D721Med (cell line): ENCODE measurements around the gene MSANTD2.

Experiments used
- DNase-seq: peaks from one replicate; pipeline ENCODE4 v3.0.0; 2011; ENCODE audit warnings: low spot score; ENCODE audit not compliant: insufficient read length
- FAIRE-seq: peaks from 2 replicates; lab custom pipeline; 2011; peaks lifted over from hg19 to GRCh38; lab: Jason Lieb, UNC
- TF ChIP-seq, protein P1 (sequence below): IDR thresholded peaks from 2 replicates; pipeline ENCODE4 v1.5.1; 2012; ENCODE audit warnings: mild to moderate bottlenecking, control low read depth; ENCODE audit not compliant: insufficient read depth; ENCODE audit errors: missing control alignments

Gene MSANTD2

DNA sequence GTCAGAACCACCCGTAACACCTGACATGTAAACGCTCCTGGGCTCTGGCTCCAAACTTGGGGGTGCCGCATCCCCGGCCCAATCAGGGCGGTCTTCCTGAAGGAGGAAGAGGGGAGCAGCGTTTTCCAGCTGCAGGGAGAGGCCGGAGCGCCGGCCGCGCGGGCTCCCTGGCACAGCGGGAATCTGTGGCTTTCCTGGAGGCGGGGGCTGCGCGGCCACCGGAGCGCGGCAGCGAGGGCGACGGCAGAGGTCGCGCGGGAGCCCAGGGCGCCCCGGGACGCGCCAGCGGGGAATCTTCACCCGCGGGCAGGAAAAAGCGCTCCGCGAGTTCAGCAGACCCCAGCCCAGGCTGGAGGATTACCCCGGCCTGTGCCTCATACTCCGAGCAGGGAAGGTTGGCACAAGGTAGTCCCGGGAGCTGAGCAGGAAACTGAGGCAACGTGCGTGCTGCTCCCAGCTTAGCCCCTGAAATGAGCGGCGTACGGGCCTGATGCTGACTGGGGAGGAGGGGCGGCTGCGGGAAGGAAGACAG is 37.5 kb downstream of the MSANTD2 start:
- DNase-seq (no peak), FAIRE-seq (no peak)
- TF ChIP-seq, protein P1, sequence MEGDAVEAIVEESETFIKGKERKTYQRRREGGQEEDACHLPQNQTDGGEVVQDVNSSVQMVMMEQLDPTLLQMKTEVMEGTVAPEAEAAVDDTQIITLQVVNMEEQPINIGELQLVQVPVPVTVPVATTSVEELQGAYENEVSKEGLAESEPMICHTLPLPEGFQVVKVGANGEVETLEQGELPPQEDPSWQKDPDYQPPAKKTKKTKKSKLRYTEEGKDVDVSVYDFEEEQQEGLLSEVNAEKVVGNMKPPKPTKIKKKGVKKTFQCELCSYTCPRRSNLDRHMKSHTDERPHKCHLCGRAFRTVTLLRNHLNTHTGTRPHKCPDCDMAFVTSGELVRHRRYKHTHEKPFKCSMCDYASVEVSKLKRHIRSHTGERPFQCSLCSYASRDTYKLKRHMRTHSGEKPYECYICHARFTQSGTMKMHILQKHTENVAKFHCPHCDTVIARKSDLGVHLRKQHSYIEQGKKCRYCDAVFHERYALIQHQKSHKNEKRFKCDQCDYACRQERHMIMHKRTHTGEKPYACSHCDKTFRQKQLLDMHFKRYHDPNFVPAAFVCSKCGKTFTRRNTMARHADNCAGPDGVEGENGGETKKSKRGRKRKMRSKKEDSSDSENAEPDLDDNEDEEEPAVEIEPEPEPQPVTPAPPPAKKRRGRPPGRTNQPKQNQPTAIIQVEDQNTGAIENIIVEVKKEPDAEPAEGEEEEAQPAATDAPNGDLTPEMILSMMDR: no peak

DNA sequence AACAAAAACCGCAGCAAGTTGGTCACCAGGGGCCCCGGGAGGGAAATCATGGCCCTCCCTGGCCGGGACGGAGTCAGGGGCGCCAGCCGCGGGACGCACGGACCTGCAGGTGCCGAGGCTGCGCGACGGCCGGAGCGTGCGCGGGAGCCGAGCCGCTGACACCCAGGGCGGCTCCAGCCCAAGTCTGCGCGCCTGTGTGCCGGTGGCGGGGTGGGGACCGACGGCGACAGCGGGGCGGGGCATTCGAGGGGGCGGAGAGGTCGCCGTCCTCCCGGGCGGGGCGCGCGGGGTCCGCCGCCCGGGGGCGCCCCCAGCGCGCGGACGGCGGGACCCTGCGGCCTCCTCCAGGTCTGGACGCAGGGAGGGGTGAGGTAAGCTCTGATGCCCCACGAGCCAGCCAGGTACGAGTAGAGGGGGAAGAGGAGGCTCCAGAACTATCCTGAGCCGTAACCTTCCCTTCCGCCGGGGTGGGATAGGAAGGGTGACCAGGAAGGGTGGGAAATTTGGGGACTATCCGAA is 38.0 kb downstream of the MSANTD2 start, which contains the start of gene ESAM:
ESAM (minus strand) TSS at position 186 of the 519 bp plus-strand sequence; CDS start at position 50, 136 bp downstream.
- TF ChIP-seq, protein P1: no peak
- no peak for FAIRE-seq
- DNase-seq: no peak

DNA sequence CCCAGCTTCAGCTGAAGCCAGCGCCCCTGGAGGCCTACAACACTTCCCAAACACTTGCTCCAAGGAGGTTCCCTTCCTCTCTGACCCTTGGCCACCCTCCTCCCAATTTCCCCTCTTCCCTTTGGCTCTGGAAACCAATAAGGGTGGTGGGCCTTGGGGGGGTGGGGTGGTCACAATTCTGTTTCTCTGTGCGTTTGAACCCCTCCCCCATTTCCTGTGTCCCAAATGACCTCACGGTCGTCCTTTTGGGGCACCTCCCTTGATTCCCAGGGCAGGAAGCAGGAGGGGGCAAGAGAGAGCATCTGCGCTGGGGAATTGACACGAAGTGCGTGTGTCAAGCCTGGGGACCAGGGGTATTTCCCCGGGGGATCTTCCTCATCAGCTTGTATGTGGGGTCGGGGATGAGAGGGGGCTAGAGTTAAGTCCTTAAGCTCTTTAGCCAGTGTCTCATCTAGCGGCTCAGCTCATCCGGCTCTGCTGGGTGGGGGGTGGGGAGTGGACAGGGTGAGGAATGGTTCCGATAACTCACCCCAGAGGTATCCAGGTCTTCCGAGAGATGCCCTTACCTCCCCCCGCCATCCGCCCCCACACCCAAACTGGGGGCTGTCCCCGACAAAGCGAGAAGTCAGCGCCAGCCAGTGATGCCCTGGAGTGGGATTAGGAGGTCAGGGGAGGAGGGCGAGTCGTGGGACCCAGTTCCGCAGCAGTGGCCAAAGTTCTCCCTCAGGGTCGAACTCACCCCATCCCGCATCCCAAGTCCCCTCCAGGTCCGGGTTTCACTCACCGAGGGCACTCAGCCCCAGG is 38.7 kb downstream of the MSANTD2 start:
- DNase-seq (no peak), FAIRE-seq (no peak)

DNA sequence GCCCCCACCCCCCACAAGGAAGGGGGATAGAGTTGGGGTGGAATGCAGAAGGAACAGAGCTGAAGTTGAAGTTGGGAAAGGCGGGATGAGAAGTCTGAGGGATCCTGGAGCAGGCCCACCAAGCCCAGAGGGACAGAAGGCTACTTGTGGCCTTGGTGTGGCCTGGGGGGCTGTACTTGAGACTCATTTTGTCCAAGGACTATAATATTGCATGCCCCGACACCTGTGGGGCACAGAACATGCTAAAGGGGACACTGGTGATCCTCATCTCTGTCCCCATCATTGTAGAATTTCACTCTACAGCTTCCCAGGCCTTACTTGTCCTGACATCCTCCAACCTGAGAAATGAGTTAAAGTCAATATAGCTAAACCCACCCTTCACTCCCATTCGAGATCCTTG is 39.4 kb downstream of the MSANTD2 start:
- TF ChIP-seq, protein P1: no peak
- FAIRE-seq: no peak
- DNase-seq: no peak

More for the DNA sequence above, 38.7 kb downstream of the MSANTD2 start:
- TF ChIP-seq, protein P1: no peak

DNA sequence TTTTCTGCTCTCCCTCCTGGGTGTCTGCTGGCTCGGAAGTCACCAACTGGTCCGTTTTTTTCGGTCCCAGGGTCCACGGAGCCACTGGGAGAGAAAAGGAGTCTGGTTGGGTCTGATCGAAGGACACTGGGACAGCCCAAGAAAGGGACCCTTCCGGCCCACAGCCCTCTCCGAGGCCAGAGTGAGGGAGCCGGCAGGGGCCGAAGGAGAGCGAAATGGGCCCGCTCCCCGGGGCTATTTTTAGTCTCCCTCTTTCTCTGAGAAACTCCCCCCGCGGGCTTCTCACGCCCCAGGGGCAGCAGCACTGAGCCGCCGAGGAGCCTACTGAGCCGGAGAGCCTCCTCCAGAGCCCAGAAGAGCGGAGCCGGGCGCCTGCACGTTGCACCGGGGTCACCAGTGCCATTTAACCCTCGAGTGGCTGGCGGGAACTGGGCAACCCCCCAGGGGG is 40.0 kb downstream of the MSANTD2 start:
- TF ChIP-seq, protein P1: no peak
- FAIRE-seq: no peak
- DNase-seq: no peak

DNA sequence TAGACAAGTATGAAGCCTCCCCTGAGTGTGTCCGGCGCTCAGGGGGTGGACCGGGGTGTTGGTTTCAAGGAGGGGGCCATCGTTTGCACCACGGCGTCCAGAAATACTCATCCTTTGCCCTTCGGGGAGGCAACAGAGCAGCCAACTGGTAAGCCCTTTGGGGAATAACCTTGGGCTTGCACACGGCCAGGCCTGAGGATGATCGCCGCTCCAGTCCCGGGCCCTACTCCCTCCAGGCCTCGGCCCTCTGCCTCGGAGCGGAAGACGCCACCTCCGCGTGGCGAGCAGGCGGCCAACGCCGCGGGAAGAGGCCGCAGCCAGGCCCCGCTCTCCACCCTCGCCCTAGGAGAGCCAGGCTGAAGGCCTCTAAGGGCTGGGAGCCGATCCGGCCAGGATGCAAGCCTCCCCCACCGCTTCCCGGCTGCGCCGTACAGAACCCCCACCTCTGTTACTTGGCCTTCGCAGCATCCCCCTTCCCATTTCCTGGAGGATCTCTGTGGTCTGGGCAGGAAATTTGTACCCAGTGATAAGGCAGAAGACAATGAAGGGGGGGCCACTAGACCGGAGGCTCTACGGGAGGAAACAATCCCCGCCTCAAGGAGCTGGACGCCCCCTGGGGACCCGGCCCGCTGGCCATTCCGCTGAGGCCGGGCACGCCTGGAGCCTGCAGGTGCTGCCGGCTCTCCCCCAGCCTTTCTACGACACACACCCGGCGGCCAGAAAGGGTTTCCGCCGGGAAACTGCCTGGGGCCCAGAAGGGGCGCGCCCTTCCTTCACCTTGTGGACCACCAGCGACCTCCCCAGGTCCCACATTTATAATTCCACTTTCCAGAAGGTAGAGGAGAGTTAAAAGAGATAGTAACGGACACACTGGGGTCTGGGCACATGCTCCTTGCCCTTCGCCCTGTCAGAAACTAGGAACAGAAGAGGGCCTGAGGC is 40.7 kb downstream of the MSANTD2 start:
- TF ChIP-seq, protein P1: no peak
- FAIRE-seq: no peak
- DNase-seq: no peak
